Spleen (tissue), 7 donors: ENCODE measurements around the gene FMNL3.
"Not testable (repeated sequence)": the region's sequence is repeated elsewhere in the genome, so short reads cannot be mapped to it uniquely, and the experiment has no call there.

ENCODE experiments used
- POLR2A ChIP-seq, 3 donors: fragments of 450-650 bp; IDR thresholded peaks; one replicate each; pipeline ENCODE4 v1.5.1; 2017; ENCODE audit warnings: antibody characterized with exemption in 3 of 3, mild to moderate bottlenecking in 1 of 3
- POLR2AphosphoS5 ChIP-seq, 3 donors: sonication (generic); formaldehyde crosslinking; IDR thresholded peaks; one replicate each; pipeline ENCODE4 v1.5.1; 2017; ENCODE audit warnings: antibody characterized with exemption in 3 of 3
- TF ChIP-seq, protein P1 (sequence below), 11 experiments: fragments of 200-600 bp in 7 of 11; fragments of 450-650 bp in 4 of 11; sonication (generic) in 4 of 11; IDR thresholded peaks in 8 of 11; conservative IDR thresholded peaks in 3 of 11; 1 replicate in 7 of 11; 2 replicates in 4 of 11; pipeline versions ENCODE4 v1.4.0 to v1.8.0; 2016 to 2021; ENCODE audit warnings: antibody characterized with exemption in 11 of 11, inconsistent platforms in 4 of 11, mild to moderate bottlenecking in 1 of 11
- donor health status: DM: no; HTN: no; CAD: no; lungs with moderate emphysema.
- donor health status: DM: no; HTN: no; CAD: no.
- donor health status: DM: no; HTN: no; CAD: no.

DNA sequence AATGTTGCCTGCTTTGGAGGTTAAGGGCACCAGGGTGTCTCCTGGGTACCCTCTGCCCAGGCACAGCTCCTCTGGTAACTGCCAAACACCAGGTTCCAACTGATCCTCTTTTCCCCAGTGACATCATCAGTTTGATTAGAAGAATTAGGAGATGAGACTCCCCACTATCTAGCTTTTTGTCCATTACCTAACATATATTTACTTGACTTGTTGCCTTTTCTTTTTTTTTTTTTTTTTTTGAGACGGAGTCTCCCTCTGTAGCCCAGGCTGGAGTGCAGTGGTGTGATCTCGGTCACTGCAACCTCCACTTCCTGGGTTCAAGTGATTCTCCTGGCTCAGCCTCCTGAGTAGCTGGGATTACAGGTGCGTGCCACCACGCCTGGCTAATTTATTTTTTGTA, 101.7 kb downstream of the FMNL3 start, which contains the start of gene FAM186B:
- TF ChIP-seq, protein P1, sequence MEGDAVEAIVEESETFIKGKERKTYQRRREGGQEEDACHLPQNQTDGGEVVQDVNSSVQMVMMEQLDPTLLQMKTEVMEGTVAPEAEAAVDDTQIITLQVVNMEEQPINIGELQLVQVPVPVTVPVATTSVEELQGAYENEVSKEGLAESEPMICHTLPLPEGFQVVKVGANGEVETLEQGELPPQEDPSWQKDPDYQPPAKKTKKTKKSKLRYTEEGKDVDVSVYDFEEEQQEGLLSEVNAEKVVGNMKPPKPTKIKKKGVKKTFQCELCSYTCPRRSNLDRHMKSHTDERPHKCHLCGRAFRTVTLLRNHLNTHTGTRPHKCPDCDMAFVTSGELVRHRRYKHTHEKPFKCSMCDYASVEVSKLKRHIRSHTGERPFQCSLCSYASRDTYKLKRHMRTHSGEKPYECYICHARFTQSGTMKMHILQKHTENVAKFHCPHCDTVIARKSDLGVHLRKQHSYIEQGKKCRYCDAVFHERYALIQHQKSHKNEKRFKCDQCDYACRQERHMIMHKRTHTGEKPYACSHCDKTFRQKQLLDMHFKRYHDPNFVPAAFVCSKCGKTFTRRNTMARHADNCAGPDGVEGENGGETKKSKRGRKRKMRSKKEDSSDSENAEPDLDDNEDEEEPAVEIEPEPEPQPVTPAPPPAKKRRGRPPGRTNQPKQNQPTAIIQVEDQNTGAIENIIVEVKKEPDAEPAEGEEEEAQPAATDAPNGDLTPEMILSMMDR (IDR thresholded peaks at IDR 0.05 in 8 of 11, conservative IDR thresholded peaks at IDR 0.05 in 3 of 11): not testable (repeated sequence)
- not testable (repeated sequence) for TF ChIP-seq POLR2AphosphoS5, POLR2A (IDR thresholded peaks at IDR 0.05)
